Nephron (organoid): ENCODE data around the gene ZBTB24.

Experiments
- H3K27ac Mint-ChIP-seq, 3 experiments: 2 replicates each; pipeline ENCODE4 v1.8.0; 2020; ENCODE audit warnings: mixed read lengths in 3 of 3, mild to moderate bottlenecking in 2 of 3, moderate library complexity in 1 of 3
- H3K27me3 Mint-ChIP-seq: 2 replicates; pipeline ENCODE4 v1.8.0; 2021; ENCODE audit warnings: low read depth, mild to moderate bottlenecking, moderate library complexity, mixed read lengths
- H3K36me3 Mint-ChIP-seq: 2 replicates; pipeline ENCODE4 v1.8.0; 2020; ENCODE audit warnings: low read depth, mixed read lengths
- H3K4me1 Mint-ChIP-seq: 2 replicates; pipeline ENCODE4 v1.8.0; 2020; ENCODE audit warnings: mixed read lengths
- H3K4me3 Mint-ChIP-seq, 3 experiments: 2 replicates each; pipeline ENCODE4 v1.8.0; 2020; ENCODE audit warnings: mild to moderate bottlenecking in 3 of 3, mixed read lengths in 3 of 3, moderate library complexity in 2 of 3
- H3K9me3 Mint-ChIP-seq: 2 replicates; pipeline ENCODE4 v1.8.0; 2020; ENCODE audit warnings: mixed read lengths
- TF ChIP-seq, protein P1 (sequence below), 3 experiments: fragments of 200-600 bp; sonication (generic); IDR thresholded peaks; one replicate each; pipeline ENCODE4 v1.5.0; 2021; ENCODE audit warnings: antibody characterized with exemption in 3 of 3; ENCODE audit not compliant: unreplicated experiment in 3 of 3

The ZBTB24 gene

GRCh38 chr6:109441069-109441816 lies 41.8 kb downstream of the ZBTB24 start:
- peaks cover 9% of the 10 kb centered on the region for H3K36me3 Mint-ChIP-seq
- peaks cover 17% of the 10 kb centered on the region for H3K4me1 Mint-ChIP-seq
- H3K27me3 Mint-ChIP-seq: no peaks in the 10 kb centered on the region
- peak overlapping the region; percentile 77 to 90 (median 85) for H3K27ac Mint-ChIP-seq
- TF ChIP-seq, protein P1, sequence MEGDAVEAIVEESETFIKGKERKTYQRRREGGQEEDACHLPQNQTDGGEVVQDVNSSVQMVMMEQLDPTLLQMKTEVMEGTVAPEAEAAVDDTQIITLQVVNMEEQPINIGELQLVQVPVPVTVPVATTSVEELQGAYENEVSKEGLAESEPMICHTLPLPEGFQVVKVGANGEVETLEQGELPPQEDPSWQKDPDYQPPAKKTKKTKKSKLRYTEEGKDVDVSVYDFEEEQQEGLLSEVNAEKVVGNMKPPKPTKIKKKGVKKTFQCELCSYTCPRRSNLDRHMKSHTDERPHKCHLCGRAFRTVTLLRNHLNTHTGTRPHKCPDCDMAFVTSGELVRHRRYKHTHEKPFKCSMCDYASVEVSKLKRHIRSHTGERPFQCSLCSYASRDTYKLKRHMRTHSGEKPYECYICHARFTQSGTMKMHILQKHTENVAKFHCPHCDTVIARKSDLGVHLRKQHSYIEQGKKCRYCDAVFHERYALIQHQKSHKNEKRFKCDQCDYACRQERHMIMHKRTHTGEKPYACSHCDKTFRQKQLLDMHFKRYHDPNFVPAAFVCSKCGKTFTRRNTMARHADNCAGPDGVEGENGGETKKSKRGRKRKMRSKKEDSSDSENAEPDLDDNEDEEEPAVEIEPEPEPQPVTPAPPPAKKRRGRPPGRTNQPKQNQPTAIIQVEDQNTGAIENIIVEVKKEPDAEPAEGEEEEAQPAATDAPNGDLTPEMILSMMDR (IDR thresholded peaks at IDR 0.05; ENCODE audit: unreplicated experiment in 3 of 3): peak in 2 of 3 experiments; percentile 14 to 35
- peak overlapping the region; percentile 97 to 98 (median 97) for H3K4me3 Mint-ChIP-seq
- H3K9me3 Mint-ChIP-seq: no peaks in the 10 kb centered on the region

- H3K36me3 Mint-ChIP-seq: peaks cover 6% of the 10 kb centered on the region
- peaks cover 17% of the 10 kb centered on the region for H3K4me1 Mint-ChIP-seq
- peak within 1 kb of the TSS; percentile 83 to 94 (median 90) for H3K27ac Mint-ChIP-seq
- H3K27me3 Mint-ChIP-seq: no peaks in the 10 kb centered on the region
- peak within 1 kb of the TSS; percentile 97 to 98 (median 97) for H3K4me3 Mint-ChIP-seq
- TF ChIP-seq, protein P1 (IDR thresholded peaks at IDR 0.05; ENCODE audit: unreplicated experiment in 3 of 3): peak in 1 of 3 experiments; percentile 39
- H3K9me3 Mint-ChIP-seq: no peaks in the 10 kb centered on the region
These were observed 42.5 kb downstream of the ZBTB24 start, which contains the start of the genes PPIL6 and SMPD2 for GRCh38 chr6:109440331-109441068. TSS of gene PPIL6 (minus strand) at chr6:109440628. CDS start at chr6:109440590, 38 bp downstream. TSS of gene SMPD2 (plus strand) at chr6:109440724. CDS start at chr6:109441122, 398 bp downstream.

DNA sequence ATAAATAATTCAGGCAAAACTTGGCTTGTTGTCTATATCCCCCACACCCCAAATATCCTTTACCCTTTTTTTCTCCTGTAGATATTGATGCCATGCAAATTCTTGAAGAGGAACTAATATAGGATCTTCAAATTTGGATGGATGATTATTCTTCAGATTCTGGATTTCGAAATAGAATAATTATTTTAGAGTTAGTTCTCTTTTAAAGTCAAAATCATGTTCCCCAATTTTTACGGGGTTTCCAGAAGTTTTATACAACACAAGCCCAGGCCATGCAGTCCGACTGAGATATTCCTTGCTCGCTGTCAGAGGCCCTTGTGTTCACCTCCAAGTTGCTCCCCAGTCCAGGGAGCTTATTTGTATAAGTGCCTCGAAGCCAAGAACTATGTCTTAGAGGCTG lies 47.0 kb downstream of the ZBTB24 start:
- peaks cover 5% of the 10 kb centered on the region for H3K4me1 Mint-ChIP-seq
- H3K27ac Mint-ChIP-seq: no peak overlapping the region
- H3K36me3 Mint-ChIP-seq: no peaks in the 10 kb centered on the region

DNA sequence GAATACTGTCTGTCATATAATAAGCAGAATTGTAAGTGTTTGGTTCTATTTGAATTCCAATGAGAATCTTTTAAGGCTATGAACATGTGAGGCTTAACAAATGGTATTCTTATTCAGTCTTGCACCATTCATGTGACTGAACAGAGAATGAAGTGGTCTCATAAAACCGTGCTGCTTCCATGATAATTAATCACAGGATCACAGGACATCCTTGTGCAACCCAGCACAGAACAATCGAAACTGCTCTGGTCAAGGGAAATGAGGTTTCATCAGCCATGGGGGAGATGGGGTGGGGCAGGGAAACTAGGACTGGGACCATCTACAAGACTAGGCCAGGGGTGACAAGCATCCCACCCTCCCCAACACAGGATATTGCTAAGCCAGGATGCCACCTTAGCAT lies 48.6 kb downstream of the ZBTB24 start:
- no peak overlapping the region for H3K4me3 Mint-ChIP-seq
- H3K36me3 Mint-ChIP-seq: no peaks in the 10 kb centered on the region
- H3K9me3 Mint-ChIP-seq: no peaks in the 10 kb centered on the region
- TF ChIP-seq, protein P1 (IDR thresholded peaks at IDR 0.05; ENCODE audit: unreplicated experiment in 3 of 3): no peak
- H3K4me1 Mint-ChIP-seq: peaks cover under 1% of the 10 kb centered on the region
- no peaks in the 10 kb centered on the region for H3K27me3 Mint-ChIP-seq
- no peak overlapping the region for H3K27ac Mint-ChIP-seq

More for the DNA sequence above, 47.0 kb downstream of the ZBTB24 start:
- TF ChIP-seq, protein P1 (IDR thresholded peaks at IDR 0.05; ENCODE audit: unreplicated experiment in 3 of 3): no peak
- Mint-ChIP-seq H3K9me3 (no peaks in the 10 kb centered on the region), H3K4me3 (no peak overlapping the region), H3K27me3 (no peaks in the 10 kb centered on the region)

- H3K27ac Mint-ChIP-seq: peak overlapping the region in 1 of 3 experiments; percentile 16
- TF ChIP-seq, protein P1 (IDR thresholded peaks at IDR 0.05; ENCODE audit: unreplicated experiment in 3 of 3): no peak
- H3K9me3 Mint-ChIP-seq: no peaks in the 10 kb centered on the region
- no peaks in the 10 kb centered on the region for H3K27me3 Mint-ChIP-seq
- no peaks in the 10 kb centered on the region for H3K36me3 Mint-ChIP-seq
- H3K4me3 Mint-ChIP-seq: no peak overlapping the region
- peaks cover 6% of the 10 kb centered on the region for H3K4me1 Mint-ChIP-seq
These were observed 53.5 kb downstream of the ZBTB24 start for GRCh38 chr6:109429496-109429895.
